ENCODE data around the gene LSM2. TPM values are rescaled to one million over a fixed set of nuclear protein-coding genes. Genes with fewer than 3 reads are reported as not detected.
A peak's percentile ranks its signal among the peaks of the same experiment; 100 is the strongest.

The LSM2 gene
- total and polyA plus RNA-seq, 9 of the 15 experiments (the other 6 are each of a cell fraction or from before 2014, with no cell fraction given), result 154 to 407 (median 223) TPM

DNA sequence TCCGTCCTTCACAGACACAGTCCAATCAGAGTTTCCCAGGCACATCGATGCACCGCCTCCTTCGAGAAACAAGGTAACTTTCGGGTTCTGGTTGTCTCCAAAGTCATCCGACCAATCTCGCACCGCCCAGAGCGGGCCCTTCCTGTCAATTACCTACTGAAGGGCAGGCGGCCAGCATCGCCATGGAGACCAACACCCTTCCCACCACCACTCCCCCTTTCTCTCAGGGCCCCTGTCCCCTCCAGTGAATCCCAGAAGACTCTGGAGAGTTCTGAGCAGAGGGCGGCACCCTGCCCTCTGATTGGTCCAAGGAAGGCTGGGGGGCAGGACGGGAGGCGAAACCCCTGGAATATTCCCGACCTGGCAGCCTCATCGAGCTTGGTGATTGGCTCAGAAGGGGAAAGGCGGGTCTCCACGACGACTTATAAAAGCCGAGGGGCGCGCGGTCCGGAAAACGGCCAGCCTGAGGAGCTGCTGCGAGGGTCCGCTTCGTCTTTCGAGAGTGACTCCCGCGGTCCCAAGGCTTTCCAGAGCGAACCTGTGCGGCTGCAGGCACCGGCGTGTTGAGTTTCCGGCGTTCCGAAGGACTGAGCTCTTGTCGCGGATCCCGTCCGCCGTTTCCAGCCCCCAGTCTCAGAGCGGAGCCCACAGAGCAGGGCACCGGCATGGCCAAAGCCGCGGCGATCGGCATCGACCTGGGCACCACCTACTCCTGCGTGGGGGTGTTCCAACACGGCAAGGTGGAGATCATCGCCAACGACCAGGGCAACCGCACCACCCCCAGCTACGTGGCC, 20.7 kb upstream of the LSM2 start, which contains the start of gene HSPA1B (continued):
- TF ChIP-seq, protein P1, sequence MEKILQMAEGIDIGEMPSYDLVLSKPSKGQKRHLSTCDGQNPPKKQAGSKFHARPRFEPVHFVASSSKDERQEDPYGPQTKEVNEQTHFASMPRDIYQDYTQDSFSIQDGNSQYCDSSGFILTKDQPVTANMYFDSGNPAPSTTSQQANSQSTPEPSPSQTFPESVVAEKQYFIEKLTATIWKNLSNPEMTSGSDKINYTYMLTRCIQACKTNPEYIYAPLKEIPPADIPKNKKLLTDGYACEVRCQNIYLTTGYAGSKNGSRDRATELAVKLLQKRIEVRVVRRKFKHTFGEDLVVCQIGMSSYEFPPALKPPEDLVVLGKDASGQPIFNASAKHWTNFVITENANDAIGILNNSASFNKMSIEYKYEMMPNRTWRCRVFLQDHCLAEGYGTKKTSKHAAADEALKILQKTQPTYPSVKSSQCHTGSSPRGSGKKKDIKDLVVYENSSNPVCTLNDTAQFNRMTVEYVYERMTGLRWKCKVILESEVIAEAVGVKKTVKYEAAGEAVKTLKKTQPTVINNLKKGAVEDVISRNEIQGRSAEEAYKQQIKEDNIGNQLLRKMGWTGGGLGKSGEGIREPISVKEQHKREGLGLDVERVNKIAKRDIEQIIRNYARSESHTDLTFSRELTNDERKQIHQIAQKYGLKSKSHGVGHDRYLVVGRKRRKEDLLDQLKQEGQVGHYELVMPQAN (IDR thresholded peaks at IDR 0.05; ENCODE audit: borderline replicate concordance), result peak; percentile 95
- TF ChIP-seq CREB1 (IDR thresholded peaks at IDR 0.05) (peak; percentile 63), CREB1 (CRISPR knock-in tag; IDR thresholded peaks at IDR 0.05) (peak; percentile 58; the same call in 1 of the 2 replicates), ZZZ3 (IDR thresholded peaks at IDR 0.05) (no peak), HCFC1 (IDR thresholded peaks at IDR 0.05; ENCODE audit: low read depth, low read length) (peak; percentile 49), YY1 (IDR thresholded peaks at IDR 0.05; ENCODE audit: borderline replicate concordance in 1 of 3, control insufficient read depth in 1 of 3, extremely low read depth in 1 of 3, insufficient read depth in 3 of 3, insufficient read length in 1 of 3, insufficient replicate concordance in 2 of 3, low read depth in 1 of 3, low read length in 2 of 3) (peak in 2 of 3 experiments; percentile 57 to 71), BACH1 (tag; IDR thresholded peaks at IDR 0.05) (no peak; the same call in 1 of the 2 replicates), TGIF2 (CRISPR knock-in tag; IDR thresholded peaks at IDR 0.05) (peak; percentile 90; the same call in 1 of the 2 replicates), SMC3 (conservative IDR thresholded peaks at IDR 0.05; ENCODE audit: insufficient read depth, low read depth, low read length) (peak; percentile 31; the same call in 1 of the 2 replicates), GABPB2 (CRISPR knock-in tag; conservative IDR thresholded peaks at IDR 0.05) (peak; percentile 76; the same call in 1 of the 2 replicates), CTBP1 (IDR thresholded peaks at IDR 0.05; ENCODE audit: borderline replicate concordance) (no peak), ZNF695 (CRISPR knock-in tag; IDR thresholded peaks at IDR 0.05) (peak; percentile 73; the same call in 1 of the 2 replicates), ZNF507 (tag; conservative IDR thresholded peaks at IDR 0.05) (no peak)
- TF ChIP-seq, protein P2, sequence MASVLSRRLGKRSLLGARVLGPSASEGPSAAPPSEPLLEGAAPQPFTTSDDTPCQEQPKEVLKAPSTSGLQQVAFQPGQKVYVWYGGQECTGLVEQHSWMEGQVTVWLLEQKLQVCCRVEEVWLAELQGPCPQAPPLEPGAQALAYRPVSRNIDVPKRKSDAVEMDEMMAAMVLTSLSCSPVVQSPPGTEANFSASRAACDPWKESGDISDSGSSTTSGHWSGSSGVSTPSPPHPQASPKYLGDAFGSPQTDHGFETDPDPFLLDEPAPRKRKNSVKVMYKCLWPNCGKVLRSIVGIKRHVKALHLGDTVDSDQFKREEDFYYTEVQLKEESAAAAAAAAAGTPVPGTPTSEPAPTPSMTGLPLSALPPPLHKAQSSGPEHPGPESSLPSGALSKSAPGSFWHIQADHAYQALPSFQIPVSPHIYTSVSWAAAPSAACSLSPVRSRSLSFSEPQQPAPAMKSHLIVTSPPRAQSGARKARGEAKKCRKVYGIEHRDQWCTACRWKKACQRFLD (CRISPR knock-in tag; IDR thresholded peaks at IDR 0.05), result no peak
- TF ChIP-seq, protein P3, sequence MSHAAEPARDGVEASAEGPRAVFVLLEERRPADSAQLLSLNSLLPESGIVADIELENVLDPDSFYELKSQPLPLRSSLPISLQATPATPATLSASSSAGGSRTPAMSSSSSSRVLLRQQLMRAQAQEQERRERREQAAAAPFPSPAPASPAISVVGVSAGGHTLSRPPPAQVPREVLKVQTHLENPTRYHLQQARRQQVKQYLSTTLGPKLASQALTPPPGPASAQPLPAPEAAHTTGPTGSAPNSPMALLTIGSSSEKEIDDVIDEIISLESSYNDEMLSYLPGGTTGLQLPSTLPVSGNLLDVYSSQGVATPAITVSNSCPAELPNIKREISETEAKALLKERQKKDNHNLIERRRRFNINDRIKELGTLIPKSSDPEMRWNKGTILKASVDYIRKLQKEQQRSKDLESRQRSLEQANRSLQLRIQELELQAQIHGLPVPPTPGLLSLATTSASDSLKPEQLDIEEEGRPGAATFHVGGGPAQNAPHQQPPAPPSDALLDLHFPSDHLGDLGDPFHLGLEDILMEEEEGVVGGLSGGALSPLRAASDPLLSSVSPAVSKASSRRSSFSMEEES (CRISPR knock-in tag; IDR thresholded peaks at IDR 0.05), result peak; percentile 43; the same call in 1 of the 2 replicates
- TF ChIP-seq, protein P4, sequence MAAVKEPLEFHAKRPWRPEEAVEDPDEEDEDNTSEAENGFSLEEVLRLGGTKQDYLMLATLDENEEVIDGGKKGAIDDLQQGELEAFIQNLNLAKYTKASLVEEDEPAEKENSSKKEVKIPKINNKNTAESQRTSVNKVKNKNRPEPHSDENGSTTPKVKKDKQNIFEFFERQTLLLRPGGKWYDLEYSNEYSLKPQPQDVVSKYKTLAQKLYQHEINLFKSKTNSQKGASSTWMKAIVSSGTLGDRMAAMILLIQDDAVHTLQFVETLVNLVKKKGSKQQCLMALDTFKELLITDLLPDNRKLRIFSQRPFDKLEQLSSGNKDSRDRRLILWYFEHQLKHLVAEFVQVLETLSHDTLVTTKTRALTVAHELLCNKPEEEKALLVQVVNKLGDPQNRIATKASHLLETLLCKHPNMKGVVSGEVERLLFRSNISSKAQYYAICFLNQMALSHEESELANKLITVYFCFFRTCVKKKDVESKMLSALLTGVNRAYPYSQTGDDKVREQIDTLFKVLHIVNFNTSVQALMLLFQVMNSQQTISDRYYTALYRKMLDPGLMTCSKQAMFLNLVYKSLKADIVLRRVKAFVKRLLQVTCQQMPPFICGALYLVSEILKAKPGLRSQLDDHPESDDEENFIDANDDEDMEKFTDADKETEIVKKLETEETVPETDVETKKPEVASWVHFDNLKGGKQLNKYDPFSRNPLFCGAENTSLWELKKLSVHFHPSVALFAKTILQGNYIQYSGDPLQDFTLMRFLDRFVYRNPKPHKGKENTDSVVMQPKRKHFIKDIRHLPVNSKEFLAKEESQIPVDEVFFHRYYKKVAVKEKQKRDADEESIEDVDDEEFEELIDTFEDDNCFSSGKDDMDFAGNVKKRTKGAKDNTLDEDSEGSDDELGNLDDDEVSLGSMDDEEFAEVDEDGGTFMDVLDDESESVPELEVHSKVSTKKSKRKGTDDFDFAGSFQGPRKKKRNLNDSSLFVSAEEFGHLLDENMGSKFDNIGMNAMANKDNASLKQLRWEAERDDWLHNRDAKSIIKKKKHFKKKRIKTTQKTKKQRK (IDR thresholded peaks at IDR 0.05; ENCODE audit: borderline replicate concordance, low read depth, low read length), result peak; percentile 39
- TF ChIP-seq, protein P5, sequence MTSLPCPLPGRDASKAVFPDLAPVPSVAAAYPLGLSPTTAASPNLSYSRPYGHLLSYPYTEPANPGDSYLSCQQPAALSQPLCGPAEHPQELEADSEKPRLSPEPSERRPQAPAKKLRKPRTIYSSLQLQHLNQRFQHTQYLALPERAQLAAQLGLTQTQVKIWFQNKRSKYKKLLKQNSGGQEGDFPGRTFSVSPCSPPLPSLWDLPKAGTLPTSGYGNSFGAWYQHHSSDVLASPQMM (CRISPR knock-in tag; IDR thresholded peaks at IDR 0.05), result no peak
